Lower lobe of right lung (tissue), 2 donors: ENCODE measurements around the gene SNUPN. TPM values are rescaled to one million over a fixed set of nuclear protein-coding genes. Genes with fewer than 3 reads are reported as not detected.
"Not testable (repeated sequence)": the region's sequence is repeated elsewhere in the genome, so short reads cannot be mapped to it uniquely, and the experiment has no call there.

Source experiments
- ATAC-seq, 2 donors: fragments of 200-7000 bp; cut with Tn5 transposase; one replicate each; pipeline ENCODE4 v1.9.1; 2020 to 2022; ENCODE audit warnings: mild to moderate bottlenecking in 2 of 2, moderate library complexity in 2 of 2
- DNase-seq: peaks from one replicate; pipeline ENCODE4 v3.0.0-alpha.2; 2020
- H3K27ac ChIP-seq: fragments of 200-600 bp; one replicate; pipeline ENCODE4 v1.8.0; 2022
- H3K27me3 ChIP-seq: fragments of 200-600 bp; one replicate; pipeline ENCODE4 v1.8.0; 2022; ENCODE audit warnings: low read depth
- H3K36me3 ChIP-seq: fragments of 200-600 bp; one replicate; pipeline ENCODE4 v1.8.0; 2022; ENCODE audit warnings: mild to moderate bottlenecking
- H3K4me1 ChIP-seq: fragments of 200-600 bp; one replicate; pipeline ENCODE4 v1.8.0; 2022
- H3K4me3 ChIP-seq: fragments of 200-600 bp; one replicate; pipeline ENCODE4 v1.8.0; 2022; ENCODE audit warnings: mild to moderate bottlenecking
- H3K9me3 ChIP-seq: fragments of 200-600 bp; one replicate; pipeline ENCODE4 v1.8.0; 2022
- CTCF ChIP-seq: fragments of 200-600 bp; IDR thresholded peaks from one replicate; pipeline ENCODE4 v1.8.0; 2022; ENCODE audit warnings: antibody characterized with exemption, mild to moderate bottlenecking
- intact Hi-C: fragments of 100-400 bp; cut with DNase I; formaldehyde crosslinking; loops from one replicate; pipeline ENCODE4 v1.11.0; 2022
- total RNA-seq: library from RNA; stranded (reverse); fragmentation: NEBNext Ultra II Directional; extraction: Animal tissue kit (Norgen Biotek cat#: 25700); gene quantifications from one replicate; pipeline ENCODE4 v1.2.1, GENCODE V29; 2021
- donor health status: DM: no; HTN: yes; CAD: no; lungs with severe emphysema.

Gene SNUPN
- total RNA-seq, 1 donor from 2014 or later, result 21.7 TPM

GRCh38 chr15:75590239-75590638 is 35.3 kb downstream of the SNUPN start:
- DNase-seq (no peak), ATAC-seq (no peak)
- Histone ChIP-seq H3K27me3 (no peaks in the 10 kb centered on the region), H3K9me3 (no peaks in the 10 kb centered on the region), H3K4me3 (no peak overlapping the region), H3K4me1 (no peaks in the 10 kb centered on the region), H3K36me3 (peaks cover 18% of the 10 kb centered on the region), H3K27ac (no peak overlapping the region)
- intact Hi-C loops, result no loop called here
- no peak for TF ChIP-seq CTCF

GRCh38 chr15:75589071-75589470 is 36.5 kb downstream of the SNUPN start:
- Histone ChIP-seq H3K27me3 (no peaks in the 10 kb centered on the region), H3K4me1 (no peaks in the 10 kb centered on the region), H3K9me3 (no peaks in the 10 kb centered on the region), H3K27ac (no peak overlapping the region), H3K36me3 (peaks cover 9% of the 10 kb centered on the region), H3K4me3 (no peak overlapping the region)
- no peak for ATAC-seq
- intact Hi-C loops, result no loop called here
- TF ChIP-seq CTCF, result no peak
- no peak for DNase-seq

- DNase-seq, H3K9me3 ChIP-seq, ATAC-seq, H3K27ac ChIP-seq, intact Hi-C loops, H3K36me3 ChIP-seq, H3K4me1 ChIP-seq, H3K27me3 ChIP-seq, H3K4me3 ChIP-seq: not testable (repeated sequence)
These were observed 39.1 kb downstream of the SNUPN start for GRCh38 chr15:75586422-75586821.

GRCh38 chr15:75584121-75584520 is 41.4 kb downstream of the SNUPN start:
- intact Hi-C loops, result no loop called here
- DNase-seq (no peak), ATAC-seq (no peak)
- TF ChIP-seq CTCF, result no peak
- Histone ChIP-seq H3K36me3 (no peaks in the 10 kb centered on the region), H3K27ac (no peak overlapping the region), H3K4me1 (peaks cover 6% of the 10 kb centered on the region), H3K4me3 (no peak overlapping the region), H3K27me3 (no peaks in the 10 kb centered on the region), H3K9me3 (no peaks in the 10 kb centered on the region)

GRCh38 chr15:75583701-75584100 is 41.8 kb downstream of the SNUPN start:
- intact Hi-C loops, result no loop called here
- no peak for ATAC-seq
- no peaks in the 10 kb centered on the region for H3K36me3 ChIP-seq
- no peak overlapping the region for H3K27ac ChIP-seq
- no peaks in the 10 kb centered on the region for H3K9me3 ChIP-seq
- TF ChIP-seq CTCF, result no peak
- no peak overlapping the region for H3K4me3 ChIP-seq
- DNase-seq, result no peak
- no peaks in the 10 kb centered on the region for H3K27me3 ChIP-seq
- H3K4me1 ChIP-seq, result peaks cover 6% of the 10 kb centered on the region

- intact Hi-C loops, DNase-seq, H3K4me1 ChIP-seq, H3K36me3 ChIP-seq, H3K27ac ChIP-seq, H3K9me3 ChIP-seq, H3K4me3 ChIP-seq, H3K27me3 ChIP-seq, ATAC-seq: not testable (repeated sequence)
These were observed 42.6 kb downstream of the SNUPN start for GRCh38 chr15:75582943-75583342.
